Measurements from ENCODE around the gene SYNGAP1.

The SYNGAP1 gene

DNA sequence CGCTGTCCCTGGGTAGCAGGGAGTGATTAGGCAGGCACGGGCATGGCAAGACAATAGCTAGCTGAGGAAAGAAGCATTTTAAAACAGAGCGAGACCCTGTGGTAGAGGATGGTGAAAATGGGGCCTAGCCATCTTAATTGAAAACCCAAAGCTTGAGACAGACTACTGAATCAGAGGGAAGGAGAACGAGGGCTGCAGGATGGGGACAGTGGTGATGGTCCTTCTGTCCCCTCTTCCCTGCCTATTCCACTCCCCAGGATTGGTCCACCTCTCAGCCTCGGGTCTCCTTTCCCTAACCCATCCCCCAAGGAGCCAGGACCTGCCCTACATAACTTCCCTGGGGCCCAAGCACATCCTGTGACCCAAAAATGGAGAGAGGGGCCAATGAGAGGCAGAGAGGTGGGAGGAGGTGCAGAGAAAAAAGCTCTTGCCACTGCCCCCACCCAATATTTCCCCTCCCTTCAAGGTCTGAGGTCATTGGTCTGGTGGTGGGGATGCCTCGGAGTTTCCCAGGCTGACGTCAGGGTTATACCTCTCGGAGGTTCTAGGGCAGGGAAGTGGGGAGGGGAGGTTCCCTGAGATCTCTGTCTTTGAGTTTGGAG is 1.1 kb upstream of the SYNGAP1 start:
- DNase-seq (ENCODE audit: extremely low spot score, insufficient read length, low read depth) (no peak), FAIRE-seq (no peak)

DNA sequence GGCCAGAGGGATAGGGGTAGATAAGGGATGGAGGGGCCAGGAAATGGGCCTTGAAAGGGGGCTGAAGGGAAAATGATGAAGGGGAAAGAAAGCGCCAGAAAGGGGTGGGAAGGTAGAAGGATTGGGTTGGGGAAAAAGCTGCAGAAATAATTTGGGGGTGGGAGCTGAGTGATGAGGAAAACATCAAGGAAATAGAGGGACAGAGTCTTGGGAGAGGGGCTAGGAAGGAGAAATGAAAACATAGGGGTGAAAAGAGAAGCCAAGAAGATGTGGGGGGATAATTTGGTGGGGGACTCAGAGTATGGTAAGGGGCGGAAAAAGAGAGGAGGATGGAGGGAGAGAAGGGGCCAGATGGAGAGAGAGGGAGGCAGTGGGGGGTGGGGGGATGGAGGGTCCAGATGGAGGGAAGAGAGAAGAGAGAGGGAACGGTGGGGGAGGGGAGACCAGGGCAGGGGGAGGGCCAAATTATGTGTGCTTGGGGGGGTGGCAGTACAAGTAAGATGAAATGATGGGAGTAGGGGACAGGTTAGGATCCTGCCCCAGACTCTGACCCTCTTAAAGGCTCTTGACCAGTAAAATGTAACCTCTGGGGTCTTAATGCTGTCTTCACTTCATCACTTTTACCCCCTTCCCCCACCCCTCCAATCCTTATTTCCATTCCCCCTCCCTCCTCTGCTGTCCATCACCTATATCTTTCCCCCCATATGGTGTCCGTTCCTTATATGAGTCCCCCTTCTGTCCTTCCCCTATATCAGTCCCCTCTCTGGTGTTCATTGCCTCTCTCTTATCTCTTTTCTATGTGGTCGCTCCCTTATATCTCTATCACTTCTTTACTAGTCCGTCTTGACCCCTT is 852 bp downstream of the SYNGAP1 start:
- no peak for DNase-seq (ENCODE audit: extremely low spot score, insufficient read length, low read depth)
- no peak for FAIRE-seq

DNA sequence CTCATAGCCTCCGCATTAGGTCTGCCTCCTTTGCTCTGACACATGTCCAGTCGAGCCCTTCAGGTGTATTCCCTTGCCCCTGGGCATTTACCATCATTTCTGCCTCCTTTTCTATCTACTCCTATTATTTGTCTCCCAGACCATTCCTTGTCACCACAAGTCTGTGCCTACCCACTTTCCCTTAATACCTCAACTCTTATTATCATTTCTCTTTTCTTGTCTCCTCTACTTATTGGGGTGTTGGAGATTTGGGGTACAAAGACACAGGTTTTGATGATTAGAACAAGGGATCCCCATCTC is 1.4 kb downstream of the SYNGAP1 start:
- DNase-seq (ENCODE audit: extremely low spot score, insufficient read length, low read depth), result no peak
- no peak for FAIRE-seq

DNA sequence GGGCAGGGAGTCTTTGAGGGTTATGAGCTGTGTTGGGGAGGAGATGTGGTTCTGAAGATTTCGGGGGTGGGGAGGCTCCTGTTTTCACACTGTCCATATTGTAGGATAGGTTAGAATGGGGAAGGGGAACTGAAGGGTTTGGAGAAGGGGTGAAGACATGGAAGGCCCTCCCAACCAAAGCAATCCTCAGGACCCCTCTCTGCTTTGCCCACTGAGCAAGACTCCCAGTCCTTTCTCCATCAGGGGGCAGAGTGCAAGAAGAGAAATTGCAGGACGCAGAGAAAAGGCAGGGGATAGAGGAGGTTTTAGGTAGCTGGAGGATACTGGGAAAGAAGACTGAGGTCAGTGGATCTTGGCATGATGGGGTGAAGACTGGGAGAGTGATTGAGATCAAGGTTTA is 3.9 kb downstream of the SYNGAP1 start:
- DNase-seq (ENCODE audit: extremely low spot score, insufficient read length, low read depth) (no peak), FAIRE-seq (no peak)

DNA sequence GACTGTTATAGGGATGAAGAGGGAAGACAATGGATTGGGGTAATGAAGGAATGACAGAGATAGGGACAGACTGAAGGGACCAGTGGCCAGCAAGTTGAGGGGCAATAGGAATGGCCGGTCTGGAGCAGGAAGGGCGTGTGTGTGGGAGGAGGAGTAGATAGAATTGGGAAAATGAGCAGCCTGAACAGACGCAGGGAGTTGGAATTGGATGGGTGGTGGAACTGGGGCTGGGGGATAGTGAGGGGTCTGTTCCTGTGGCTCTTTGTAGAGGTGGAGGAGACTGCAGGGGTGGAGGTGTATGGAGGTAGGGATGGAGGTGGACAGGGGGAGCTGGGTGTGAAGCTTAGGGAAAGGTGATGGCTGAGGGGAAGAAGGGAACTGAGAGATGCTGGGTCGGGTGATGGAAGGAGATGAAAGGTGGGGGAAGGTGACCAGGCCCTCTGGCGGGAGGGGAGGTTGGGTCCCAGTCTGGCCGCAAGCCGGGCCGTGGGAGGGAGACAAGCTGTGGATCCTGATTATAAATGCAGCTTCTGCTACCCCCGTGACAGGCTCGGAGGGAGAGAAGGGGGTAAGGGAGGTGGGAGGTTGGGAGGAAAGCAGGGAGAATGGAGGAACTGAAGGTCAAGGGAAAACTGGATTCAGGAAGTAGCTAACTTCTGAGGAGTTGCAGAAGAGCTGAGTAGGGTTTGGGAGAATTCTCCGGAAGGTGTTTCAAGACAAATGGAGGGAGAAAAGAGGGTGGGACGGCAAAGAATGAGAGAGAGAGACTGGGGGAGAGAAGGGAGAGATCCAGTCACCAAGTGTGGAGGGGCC is 5.2 kb downstream of the SYNGAP1 start:
- DNase-seq (ENCODE audit: extremely low spot score, insufficient read length, low read depth) (no peak), FAIRE-seq (no peak)

DNA sequence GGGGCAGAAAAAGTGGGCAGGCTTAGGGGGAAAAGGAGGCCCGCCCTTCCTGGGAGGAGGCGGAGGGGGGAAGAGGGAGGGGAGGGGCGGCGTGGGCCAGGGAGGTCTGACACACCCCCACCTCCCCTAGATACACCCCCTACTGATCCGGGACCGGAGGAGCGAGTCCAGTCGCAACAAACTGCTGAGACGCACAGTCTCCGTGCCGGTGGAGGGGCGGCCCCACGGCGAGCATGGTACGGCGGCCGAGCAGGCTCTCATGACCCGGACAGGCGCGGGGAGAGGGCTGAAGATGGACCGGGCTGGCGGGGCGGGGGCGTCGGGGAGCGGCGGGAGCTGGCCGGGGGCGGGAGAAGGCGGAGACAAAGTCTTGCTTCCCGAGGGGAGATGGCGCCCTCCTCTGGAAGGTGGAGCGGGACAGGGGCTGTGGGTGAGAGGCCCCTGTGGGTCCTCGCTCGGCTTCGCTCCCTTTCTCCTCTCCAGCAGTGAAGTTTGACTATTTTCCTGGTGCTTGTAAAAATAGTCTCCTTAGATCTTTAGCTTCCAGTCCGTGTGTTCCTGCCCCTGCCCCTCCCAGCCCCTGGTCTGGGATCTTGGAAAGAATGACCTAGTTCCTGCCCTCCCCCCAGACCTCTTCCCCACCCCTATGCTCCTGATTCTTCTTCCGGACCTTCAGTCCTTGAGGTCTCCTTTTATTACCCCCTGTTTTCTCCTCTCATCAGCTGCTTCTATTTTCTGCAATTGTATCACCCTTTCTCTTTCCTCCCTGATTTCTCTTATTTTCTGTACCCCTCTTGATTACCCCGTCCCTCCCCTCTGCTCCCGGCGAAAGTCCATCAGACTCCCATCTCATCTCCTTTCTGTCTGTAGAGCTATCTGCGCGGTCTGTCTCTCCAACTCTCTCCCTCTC is 6.1 kb downstream of the SYNGAP1 start:
- DNase-seq (ENCODE audit: extremely low spot score, insufficient read length, low read depth) (peak; percentile 69), FAIRE-seq (peak; percentile 82)

DNA sequence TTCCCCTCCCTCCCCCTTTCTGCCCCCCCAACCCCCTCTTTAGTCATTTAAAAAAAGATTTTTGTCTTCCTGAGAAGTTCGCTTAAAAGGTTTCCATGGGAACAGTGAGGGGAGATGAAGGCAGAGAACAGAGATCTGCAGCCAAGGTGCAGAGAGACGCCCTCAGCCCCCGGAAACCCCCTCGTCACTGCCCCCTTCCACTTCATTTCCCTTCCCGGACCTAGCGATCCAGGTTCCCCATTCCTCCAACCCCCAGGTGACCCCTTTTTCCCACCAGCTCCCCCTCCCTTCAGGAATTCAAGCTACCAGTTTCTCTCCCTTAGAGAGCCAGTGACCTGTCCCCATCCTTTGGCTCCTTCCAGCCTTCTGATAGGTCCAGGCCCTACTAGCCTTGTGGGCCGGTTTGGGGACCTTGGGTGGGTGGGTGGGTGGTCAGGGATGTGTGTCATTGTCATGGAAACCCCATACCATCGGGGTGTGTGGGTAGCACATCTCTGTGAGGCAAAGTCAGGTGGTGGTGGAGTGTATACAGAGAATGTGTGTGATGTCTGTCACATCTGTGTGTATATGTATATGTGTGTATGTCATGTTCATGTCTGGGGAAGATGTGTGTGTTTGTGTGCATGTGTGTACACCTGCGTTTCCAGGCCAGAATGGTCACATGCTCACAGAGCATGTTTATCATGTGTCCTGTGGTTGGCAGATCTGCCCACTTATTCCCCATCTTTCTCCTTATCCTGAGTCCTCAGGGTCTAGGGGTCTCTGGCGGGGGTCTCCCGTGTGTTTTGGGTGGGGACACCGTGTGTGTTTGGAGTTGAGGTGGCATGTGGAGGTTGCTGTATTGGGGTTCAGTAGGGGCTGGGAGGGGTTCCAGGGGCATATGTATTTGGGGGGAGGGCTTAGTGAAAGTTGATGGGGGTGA is 7.0 kb downstream of the SYNGAP1 start:
- FAIRE-seq (peak; percentile 35), DNase-seq (ENCODE audit: extremely low spot score, insufficient read length, low read depth) (no peak)

DNA sequence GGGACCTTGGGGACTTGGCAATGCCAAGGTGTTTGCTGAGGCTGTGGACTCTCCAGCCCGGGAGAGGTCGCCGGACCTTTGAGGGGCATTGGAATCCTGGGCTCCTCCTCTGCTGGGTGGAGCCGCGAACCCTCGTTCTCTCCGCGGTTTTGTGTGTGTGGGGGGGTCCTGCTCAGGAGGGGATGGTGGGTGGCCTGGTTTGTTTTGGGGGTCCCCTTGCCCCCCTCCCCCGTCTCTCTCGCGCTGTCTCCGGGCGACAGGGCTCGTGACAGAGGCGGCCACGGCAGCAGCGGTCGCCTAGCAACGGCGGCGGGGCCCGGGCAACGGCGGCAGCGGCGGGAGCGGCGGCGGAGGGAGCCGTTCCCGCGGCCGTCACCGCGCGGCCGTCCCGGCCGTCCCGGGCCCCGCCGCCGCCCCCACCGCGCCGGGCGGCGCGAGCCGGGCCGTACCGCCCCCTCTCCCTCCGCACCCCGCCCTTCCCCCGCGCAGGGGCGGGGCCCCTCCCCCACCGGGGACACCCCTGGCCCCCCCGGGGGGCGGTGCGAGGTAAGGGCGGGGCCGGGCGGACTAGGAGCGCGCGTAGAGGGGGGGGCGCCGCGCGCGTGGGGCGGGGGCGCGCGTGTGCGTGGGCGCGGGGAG is 7.8 kb downstream of the SYNGAP1 start:
- FAIRE-seq (no peak), DNase-seq (ENCODE audit: extremely low spot score, insufficient read length, low read depth) (no peak)

DNA sequence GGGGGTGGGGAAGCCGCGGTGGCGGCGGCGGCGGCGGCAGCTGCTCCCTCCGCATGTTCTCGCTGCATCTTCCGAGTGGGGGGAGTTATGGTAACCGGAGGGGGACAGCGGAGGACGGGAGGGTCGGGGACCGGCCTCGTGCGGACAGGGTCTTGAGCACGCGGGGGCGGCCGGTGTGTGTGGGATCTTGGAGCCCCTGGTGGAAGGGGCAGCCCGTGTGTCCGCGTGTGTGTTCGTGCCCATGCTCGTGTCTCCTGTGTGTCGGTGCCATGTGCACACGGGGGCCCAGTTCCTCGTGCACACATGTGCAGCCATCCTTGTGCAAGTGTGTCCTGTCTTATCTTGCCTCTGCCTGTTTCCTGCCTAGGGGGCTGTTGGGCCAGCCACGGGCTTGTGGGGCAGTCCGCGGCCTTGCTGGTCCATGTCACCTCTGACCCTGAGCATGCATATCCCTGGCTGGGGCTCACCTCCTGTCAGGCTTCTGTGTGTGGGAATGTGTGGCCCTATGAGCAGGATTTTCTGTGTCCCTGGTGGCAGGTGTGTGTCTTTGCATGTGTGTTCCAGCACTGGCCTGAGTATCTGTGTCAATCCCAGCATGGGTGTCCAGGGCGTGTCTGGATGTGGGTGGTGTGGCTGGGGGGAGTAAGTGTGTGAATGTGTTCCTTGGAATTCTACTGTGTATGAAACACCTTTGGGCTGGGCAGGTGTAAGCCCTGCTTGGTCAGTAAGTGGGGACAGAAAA is 8.5 kb downstream of the SYNGAP1 start:
- peak; percentile 62 for FAIRE-seq
- DNase-seq (ENCODE audit: extremely low spot score, insufficient read length, low read depth), result no peak

DNA sequence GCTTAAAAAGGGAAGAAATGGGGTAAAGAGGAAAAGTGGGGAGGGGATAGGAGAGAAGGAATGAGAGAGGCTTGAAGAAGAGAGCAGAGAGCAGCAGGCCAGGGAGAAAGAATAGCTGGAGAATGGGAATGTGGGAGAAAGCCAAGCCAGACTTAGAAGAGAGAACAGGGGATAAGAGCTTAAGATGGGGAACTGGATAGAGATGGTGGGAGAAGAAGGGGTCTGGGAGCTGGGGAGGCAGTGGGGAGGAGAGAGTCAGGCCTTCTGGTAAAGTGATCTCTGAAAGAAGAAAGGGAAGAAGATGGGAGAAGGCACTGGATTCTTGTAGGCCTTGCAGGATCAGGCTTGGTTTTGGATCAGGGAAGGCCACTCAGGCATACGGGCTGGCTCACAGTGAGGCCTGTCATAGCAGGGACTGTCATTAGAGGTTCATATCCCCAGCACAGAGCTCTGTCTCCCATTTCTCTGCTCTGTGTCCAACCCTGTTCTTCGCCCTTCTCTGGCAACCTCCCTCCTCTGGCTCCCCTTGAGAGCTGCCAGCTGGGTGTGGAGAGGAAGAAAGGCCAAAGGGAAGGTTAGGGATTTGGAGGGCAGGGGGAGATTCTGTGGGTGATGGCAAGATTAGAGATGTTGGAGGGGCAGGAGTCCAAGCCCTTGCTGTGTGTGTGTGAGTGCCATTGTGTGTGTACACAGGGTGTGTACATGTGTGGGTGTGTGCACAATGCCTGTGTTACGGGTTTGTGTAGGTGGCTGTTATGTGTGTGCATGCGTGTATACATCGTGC is 9.3 kb downstream of the SYNGAP1 start:
- FAIRE-seq (no peak), DNase-seq (ENCODE audit: extremely low spot score, insufficient read length, low read depth) (no peak)

DNA sequence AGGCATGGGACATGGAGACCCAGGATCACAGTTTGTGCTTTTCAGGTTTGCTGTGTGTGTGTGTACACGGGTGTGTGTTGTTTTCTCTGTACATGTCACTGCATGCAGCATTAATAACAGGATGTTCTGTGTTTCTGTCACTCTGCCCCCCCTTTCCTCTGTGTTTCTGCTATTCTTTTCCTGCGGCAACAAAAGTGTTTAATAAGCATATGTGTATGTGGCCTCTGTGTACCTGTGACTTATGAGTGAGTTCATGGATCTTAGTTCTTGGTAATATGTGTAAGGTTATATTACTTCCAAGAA is 9.8 kb downstream of the SYNGAP1 start:
- no peak for FAIRE-seq

DNA sequence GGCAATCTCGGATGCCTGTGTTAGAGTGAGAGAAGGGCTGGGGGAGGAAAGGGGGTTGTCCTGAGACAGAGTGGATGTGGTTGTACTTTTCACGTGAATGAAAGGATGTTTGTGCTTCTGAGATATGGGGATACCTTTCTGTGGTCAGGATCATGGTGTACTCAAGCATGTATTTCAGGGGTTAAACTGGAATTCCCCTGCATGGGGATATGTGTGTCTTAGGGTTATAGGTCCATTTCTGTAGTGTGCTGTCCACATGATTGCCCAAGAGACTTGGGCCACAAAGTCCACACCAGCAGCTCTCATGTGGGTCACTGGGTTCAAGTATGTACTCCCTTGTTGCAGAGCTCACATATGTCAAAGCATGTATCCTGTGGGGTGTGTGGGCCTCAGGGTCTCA is 10.5 kb downstream of the SYNGAP1 start:
- DNase-seq (ENCODE audit: extremely low spot score, insufficient read length, low read depth) (no peak), FAIRE-seq (peak; percentile 63)

More for the DNA sequence above, 9.8 kb downstream of the SYNGAP1 start:
- no peak for DNase-seq (ENCODE audit: extremely low spot score, insufficient read length, low read depth)

DNA sequence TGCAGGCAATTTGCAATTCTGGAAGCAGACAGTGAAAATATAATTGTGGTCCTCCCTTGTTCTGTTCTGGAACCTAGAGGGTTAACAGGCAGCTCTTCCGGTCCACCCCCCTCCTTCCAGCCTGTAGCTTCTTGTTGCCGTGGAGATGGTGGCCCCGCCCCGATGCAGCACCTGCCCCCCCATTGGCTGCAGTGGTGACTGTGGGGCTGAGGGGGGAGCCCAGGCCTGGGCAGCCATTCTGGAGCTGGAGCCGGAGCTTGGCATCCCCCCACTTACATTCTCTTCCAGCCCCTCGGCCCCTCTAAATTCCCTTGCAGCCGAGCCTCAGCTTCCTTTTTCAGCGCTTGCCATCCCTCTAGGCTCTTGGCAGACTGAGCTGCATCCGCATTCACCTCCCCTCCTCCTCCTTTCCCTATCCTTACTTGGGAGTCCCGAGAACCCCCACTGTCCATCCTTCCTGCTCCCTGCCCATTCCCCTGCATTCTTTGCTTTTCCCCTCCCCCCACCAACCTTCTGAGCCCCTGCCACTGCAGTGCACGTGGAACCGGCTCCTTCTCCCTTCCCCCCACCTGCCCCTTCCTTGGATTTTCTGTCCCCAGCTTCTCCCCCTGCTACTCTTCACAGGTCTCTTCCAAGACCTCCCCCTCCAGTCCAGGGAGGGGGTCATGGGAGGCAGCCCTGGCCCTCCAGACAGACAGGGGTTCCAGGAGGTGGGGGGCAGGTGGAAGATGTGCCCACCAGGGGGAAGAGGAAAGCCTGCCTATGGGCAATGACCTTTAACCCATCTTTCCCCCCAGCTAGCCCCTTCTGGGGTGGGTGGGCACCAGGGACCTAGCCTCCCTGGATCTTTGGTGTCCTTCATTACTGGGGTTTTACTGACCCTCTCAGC is 11.4 kb downstream of the SYNGAP1 start:
- FAIRE-seq (peak; percentile 89), DNase-seq (ENCODE audit: extremely low spot score, insufficient read length, low read depth) (peak; percentile 85)

DNA sequence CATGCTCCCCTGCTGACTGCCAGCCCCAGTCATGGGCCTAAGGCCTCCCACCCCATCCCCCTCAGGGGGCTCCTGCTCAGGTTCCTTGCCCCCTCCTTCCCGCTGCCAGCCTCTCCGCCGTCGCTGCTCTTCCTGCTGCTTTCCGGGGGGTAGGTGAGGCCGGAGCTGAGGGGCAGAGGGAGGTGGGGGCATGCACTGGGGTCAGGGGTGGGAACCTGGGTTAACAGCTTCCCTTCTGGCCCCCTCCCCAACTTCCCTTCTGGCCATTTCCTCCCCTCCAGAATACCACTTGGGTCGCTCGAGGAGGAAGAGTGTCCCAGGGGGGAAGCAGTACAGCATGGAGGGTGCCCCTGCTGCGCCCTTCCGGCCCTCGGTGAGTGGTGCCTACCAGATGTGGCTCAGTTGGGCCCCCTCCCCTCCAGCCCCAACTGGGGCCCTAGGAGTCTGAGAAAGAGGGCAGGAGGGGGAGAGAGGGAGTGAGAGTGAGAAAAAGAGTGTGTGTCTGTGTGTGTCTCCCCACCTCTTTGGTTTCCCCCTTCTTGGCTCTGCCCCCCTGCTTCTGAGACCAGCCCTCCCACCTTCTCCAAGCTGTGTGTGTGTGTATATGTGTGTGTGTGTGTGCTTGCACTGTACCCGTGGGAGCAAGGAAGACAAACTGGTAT is 12.1 kb downstream of the SYNGAP1 start:
- no peak for FAIRE-seq

DNA sequence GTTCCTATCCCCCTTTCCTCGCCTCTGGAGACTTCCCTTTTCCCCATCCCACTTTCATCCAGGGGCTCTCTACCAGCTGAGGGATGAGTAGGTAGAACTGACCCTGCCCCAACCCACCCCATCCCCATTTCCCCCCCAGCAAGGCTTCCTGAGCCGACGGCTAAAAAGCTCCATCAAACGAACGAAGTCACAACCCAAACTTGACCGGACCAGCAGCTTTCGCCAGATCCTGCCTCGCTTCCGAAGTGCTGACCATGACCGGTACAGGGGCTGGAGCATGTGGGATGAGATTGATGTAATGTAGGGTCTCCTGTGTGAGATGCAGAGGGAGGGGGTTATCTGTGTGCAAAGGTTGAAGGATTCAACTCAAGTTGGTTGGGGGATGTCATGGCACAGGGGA is 12.7 kb downstream of the SYNGAP1 start:
- no peak for DNase-seq (ENCODE audit: extremely low spot score, insufficient read length, low read depth)
- FAIRE-seq, result no peak

More for the DNA sequence above, 12.1 kb downstream of the SYNGAP1 start:
- DNase-seq (ENCODE audit: extremely low spot score, insufficient read length, low read depth), result no peak

DNA sequence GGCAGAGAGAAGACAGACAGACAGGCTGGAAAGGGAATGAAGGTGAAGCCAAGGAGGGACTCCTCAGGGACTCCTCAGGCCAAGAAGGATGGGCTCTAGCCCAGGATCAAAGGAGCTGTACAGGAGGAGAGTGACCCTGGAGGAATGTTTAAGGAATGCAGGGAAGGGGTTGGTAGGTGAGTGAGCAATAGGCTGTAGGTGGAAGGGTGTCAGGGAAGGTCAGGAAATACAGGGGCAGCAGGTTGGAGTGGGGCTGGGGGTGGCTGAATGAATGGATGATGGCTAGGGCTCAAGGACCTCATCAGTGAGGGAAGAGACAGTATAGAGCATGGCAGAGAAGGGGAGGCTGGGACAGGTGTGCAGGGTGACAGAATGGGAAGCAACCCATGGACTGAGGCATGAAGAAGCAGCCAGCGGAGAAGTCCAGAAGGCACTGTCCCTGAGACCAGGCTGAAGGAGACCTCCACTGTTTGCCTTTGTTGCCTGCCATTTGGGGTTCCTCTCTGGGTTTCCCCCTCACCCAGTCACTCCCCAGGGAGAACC is 13.2 kb downstream of the SYNGAP1 start:
- FAIRE-seq (no peak), DNase-seq (ENCODE audit: extremely low spot score, insufficient read length, low read depth) (no peak)
